Lower leg skin (tissue), 3 donors: ENCODE measurements around the gene TTC22.

ENCODE experiments used
- CTCF ChIP-seq, 3 donors: fragments of 450-650 bp; IDR thresholded peaks; one replicate each; pipeline ENCODE4 v1.5.1; 2016; ENCODE audit warnings: antibody characterized with exemption in 3 of 3, mild to moderate bottlenecking in 3 of 3, moderate library complexity in 2 of 3
- POLR2A ChIP-seq, 2 donors: fragments of 450-650 bp; IDR thresholded peaks; one replicate each; pipeline ENCODE4 v1.6.1; 2016 to 2017; ENCODE audit warnings: antibody characterized with exemption in 2 of 2, mild to moderate bottlenecking in 1 of 2, moderate library complexity in 1 of 2

GRCh38 chr1:54774820-54775498 lies 26.2 kb downstream of the TTC22 start:
- TF ChIP-seq CTCF (IDR thresholded peaks at IDR 0.05) (no peak), POLR2A (IDR thresholded peaks at IDR 0.05) (no peak)
